ENCODE measurements around the gene MCM9.
A peak's percentile ranks its signal among the peaks of the same experiment; 100 is the strongest.

- TF ChIP-seq, protein P1, sequence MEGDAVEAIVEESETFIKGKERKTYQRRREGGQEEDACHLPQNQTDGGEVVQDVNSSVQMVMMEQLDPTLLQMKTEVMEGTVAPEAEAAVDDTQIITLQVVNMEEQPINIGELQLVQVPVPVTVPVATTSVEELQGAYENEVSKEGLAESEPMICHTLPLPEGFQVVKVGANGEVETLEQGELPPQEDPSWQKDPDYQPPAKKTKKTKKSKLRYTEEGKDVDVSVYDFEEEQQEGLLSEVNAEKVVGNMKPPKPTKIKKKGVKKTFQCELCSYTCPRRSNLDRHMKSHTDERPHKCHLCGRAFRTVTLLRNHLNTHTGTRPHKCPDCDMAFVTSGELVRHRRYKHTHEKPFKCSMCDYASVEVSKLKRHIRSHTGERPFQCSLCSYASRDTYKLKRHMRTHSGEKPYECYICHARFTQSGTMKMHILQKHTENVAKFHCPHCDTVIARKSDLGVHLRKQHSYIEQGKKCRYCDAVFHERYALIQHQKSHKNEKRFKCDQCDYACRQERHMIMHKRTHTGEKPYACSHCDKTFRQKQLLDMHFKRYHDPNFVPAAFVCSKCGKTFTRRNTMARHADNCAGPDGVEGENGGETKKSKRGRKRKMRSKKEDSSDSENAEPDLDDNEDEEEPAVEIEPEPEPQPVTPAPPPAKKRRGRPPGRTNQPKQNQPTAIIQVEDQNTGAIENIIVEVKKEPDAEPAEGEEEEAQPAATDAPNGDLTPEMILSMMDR (IDR thresholded peaks at IDR 0.05) = peak in 5 of 6 experiments; percentile 10 to 36 (median 21)
- no peak for TF ChIP-seq POLR2A (IDR thresholded peaks at IDR 0.05)
Observed at GRCh38 chr6:118896339-118897136, 38.4 kb downstream of the MCM9 start.

All from adrenal gland (tissue), 5 donors.